Measurements from ENCODE around the gene FBP2. TPM values are rescaled to one million over a fixed set of nuclear protein-coding genes. Genes with fewer than 3 reads are reported as not detected.
"Not testable (repeated sequence)": the region's sequence is repeated elsewhere in the genome, so short reads cannot be mapped to it uniquely, and the experiment has no call there.

Gene FBP2
- polyA plus RNA-seq, 1 donor (not counting 4 experiments of a cell fraction or from before 2014, with no cell fraction given): not detected

DNA sequence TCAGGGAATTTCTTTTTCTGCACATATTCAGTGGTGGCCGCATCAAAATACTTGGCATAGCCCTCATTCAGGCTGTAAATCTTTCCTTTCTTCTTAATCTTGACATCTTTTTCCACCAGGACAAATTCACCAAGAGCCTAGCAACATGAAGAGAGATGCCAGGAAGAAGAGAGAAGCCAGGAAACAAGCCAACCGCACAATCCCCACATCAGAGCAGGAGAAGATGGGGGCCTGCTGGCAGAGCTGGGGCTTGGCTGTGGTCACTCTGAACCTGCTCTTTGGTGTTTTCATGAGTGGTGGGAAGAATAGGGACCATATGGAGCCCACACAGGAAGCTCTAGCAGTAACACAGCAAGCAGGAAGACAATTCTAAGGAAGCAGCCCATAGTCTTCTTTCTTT lies 26.4 kb downstream of the FBP2 start:
- Histone ChIP-seq H4K20me1 (ENCODE audit: control insufficient read depth, extremely low read depth, insufficient read depth, low read length) (no peaks in the 10 kb centered on the region), H2AFZ (ENCODE audit: control insufficient read depth, low read length) (no peak overlapping the region), H3K9me1 (ENCODE audit: control insufficient read depth, extremely low read depth, insufficient read depth, low read length) (no peaks in the 10 kb centered on the region), H3K4me3 (ENCODE audit: control insufficient read depth in 2 of 3, extremely low read depth in 1 of 3, insufficient read depth in 2 of 3, low read depth in 1 of 3, low read length in 3 of 3) (no peak overlapping the region), H3K9ac (ENCODE audit: control insufficient read depth, extremely low read depth, insufficient read depth, low read length) (no peak overlapping the region), H3K79me2 (ENCODE audit: control insufficient read depth, insufficient read depth, low read length) (no peaks in the 10 kb centered on the region), H3K36me3 (ENCODE audit: control insufficient read depth in 2 of 2, extremely low read depth in 1 of 2, insufficient read depth in 2 of 2, low read length in 2 of 2) (no peaks in the 10 kb centered on the region), H3K27me3 (ENCODE audit: control insufficient read depth, extremely low read depth, insufficient read depth, low read length) (no peaks in the 10 kb centered on the region), H3K4me1 (ENCODE audit: control insufficient read depth, extremely low read depth, insufficient read depth, low read length) (no peaks in the 10 kb centered on the region), H3K4me2 (ENCODE audit: control insufficient read depth, extremely low read depth, insufficient read depth, low read depth, low read length) (no peak overlapping the region), H3K9me3 (ENCODE audit: control insufficient read depth, low read depth, low read length) (no peaks in the 10 kb centered on the region), H3K27ac (ENCODE audit: control insufficient read depth, insufficient read depth, low read length) (no peak overlapping the region)
- dilution Hi-C loops (cut with MboI; ENCODE audit: extremely low pct_ligation_motif_present, low sequenced_read_pairs): no loop called here
- TF ChIP-seq EZH2 (IDR thresholded peaks at IDR 0.05; ENCODE audit: low read length): no peak
- TF ChIP-seq, protein P1, sequence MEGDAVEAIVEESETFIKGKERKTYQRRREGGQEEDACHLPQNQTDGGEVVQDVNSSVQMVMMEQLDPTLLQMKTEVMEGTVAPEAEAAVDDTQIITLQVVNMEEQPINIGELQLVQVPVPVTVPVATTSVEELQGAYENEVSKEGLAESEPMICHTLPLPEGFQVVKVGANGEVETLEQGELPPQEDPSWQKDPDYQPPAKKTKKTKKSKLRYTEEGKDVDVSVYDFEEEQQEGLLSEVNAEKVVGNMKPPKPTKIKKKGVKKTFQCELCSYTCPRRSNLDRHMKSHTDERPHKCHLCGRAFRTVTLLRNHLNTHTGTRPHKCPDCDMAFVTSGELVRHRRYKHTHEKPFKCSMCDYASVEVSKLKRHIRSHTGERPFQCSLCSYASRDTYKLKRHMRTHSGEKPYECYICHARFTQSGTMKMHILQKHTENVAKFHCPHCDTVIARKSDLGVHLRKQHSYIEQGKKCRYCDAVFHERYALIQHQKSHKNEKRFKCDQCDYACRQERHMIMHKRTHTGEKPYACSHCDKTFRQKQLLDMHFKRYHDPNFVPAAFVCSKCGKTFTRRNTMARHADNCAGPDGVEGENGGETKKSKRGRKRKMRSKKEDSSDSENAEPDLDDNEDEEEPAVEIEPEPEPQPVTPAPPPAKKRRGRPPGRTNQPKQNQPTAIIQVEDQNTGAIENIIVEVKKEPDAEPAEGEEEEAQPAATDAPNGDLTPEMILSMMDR (optimal IDR thresholded peaks at IDR 0.05 in 1 of 3, IDR thresholded peaks at IDR 0.05 in 1 of 3, conservative IDR thresholded peaks at IDR 0.05 in 1 of 3; ENCODE audit: extremely low read depth in 1 of 3, insufficient read depth in 2 of 3, low read length in 3 of 3): no peak
- DNase-seq (ENCODE audit: low read depth, low spot score) (no peak), FAIRE-seq (no peak)

DNA sequence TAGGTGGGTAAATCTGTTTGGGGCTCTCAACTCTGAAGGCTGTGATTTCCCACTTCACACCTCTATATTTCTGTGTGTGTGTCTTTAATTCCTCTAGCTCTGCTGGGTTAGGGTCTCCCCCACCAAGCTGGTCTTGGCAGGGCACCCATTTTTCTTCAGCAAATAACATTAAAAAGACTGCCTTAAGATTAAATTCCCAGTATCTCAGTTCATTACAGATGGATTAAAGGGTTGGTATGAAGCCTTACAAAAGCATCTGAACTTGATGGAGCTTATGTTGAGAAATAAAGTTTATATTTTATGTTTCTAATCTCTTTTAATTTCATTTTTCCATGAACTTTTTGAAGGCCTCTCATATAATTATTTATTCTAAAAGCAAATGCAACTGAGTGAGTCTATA lies 27.1 kb downstream of the FBP2 start:
- H3K4me2 ChIP-seq (ENCODE audit: control insufficient read depth, extremely low read depth, insufficient read depth, low read depth, low read length): no peak overlapping the region
- H3K4me3 ChIP-seq (ENCODE audit: control insufficient read depth in 2 of 3, extremely low read depth in 1 of 3, insufficient read depth in 2 of 3, low read depth in 1 of 3, low read length in 3 of 3): no peak overlapping the region
- no peaks in the 10 kb centered on the region for H3K27me3 ChIP-seq (ENCODE audit: control insufficient read depth, extremely low read depth, insufficient read depth, low read length)
- no peaks in the 10 kb centered on the region for H3K79me2 ChIP-seq (ENCODE audit: control insufficient read depth, insufficient read depth, low read length)
- no peak for FAIRE-seq
- no peak overlapping the region for H3K9ac ChIP-seq (ENCODE audit: control insufficient read depth, extremely low read depth, insufficient read depth, low read length)
- no peak overlapping the region for H2AFZ ChIP-seq (ENCODE audit: control insufficient read depth, low read length)
- H3K4me1 ChIP-seq (ENCODE audit: control insufficient read depth, extremely low read depth, insufficient read depth, low read length): no peaks in the 10 kb centered on the region
- H3K9me3 ChIP-seq (ENCODE audit: control insufficient read depth, low read depth, low read length): no peaks in the 10 kb centered on the region
- dilution Hi-C loops (cut with MboI; ENCODE audit: extremely low pct_ligation_motif_present, low sequenced_read_pairs): no loop called here
- H3K36me3 ChIP-seq (ENCODE audit: control insufficient read depth in 2 of 2, extremely low read depth in 1 of 2, insufficient read depth in 2 of 2, low read length in 2 of 2): no peaks in the 10 kb centered on the region
- TF ChIP-seq EZH2 (IDR thresholded peaks at IDR 0.05; ENCODE audit: low read length): no peak
- TF ChIP-seq, protein P1 (optimal IDR thresholded peaks at IDR 0.05 in 1 of 3, IDR thresholded peaks at IDR 0.05 in 1 of 3, conservative IDR thresholded peaks at IDR 0.05 in 1 of 3; ENCODE audit: extremely low read depth in 1 of 3, insufficient read depth in 2 of 3, low read length in 3 of 3): no peak
- no peaks in the 10 kb centered on the region for H4K20me1 ChIP-seq (ENCODE audit: control insufficient read depth, extremely low read depth, insufficient read depth, low read length)
- H3K9me1 ChIP-seq (ENCODE audit: control insufficient read depth, extremely low read depth, insufficient read depth, low read length): no peaks in the 10 kb centered on the region
- no peak for DNase-seq (ENCODE audit: low read depth, low spot score)
- H3K27ac ChIP-seq (ENCODE audit: control insufficient read depth, insufficient read depth, low read length): no peak overlapping the region

DNA sequence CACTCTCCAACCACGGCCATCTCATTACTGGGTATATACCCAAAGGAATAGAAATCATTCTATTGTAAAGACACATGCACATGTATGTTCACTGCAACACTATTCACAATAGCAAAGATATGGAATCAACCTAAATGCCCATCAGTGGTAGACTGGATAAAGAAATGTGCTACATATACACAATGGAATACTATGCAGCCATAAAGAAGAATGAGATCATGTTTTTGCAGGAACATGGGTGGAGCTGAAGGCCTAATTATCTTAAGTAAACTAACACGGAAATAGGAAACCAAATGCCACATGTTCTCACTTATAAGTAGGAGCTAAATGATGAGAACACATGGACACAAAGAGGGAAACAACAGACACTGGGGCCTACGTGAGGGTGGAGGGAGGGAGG lies 29.3 kb downstream of the FBP2 start:
- H3K27ac ChIP-seq (ENCODE audit: control insufficient read depth, insufficient read depth, low read length); H3K9me3 ChIP-seq (ENCODE audit: control insufficient read depth, low read depth, low read length); FAIRE-seq; H3K9me1 ChIP-seq (ENCODE audit: control insufficient read depth, extremely low read depth, insufficient read depth, low read length); H3K9ac ChIP-seq (ENCODE audit: control insufficient read depth, extremely low read depth, insufficient read depth, low read length); dilution Hi-C loops (cut with MboI; ENCODE audit: extremely low pct_ligation_motif_present, low sequenced_read_pairs); H3K27me3 ChIP-seq (ENCODE audit: control insufficient read depth, extremely low read depth, insufficient read depth, low read length); H3K36me3 ChIP-seq (ENCODE audit: control insufficient read depth in 2 of 2, extremely low read depth in 1 of 2, insufficient read depth in 2 of 2, low read length in 2 of 2); H3K4me3 ChIP-seq (ENCODE audit: control insufficient read depth in 2 of 3, extremely low read depth in 1 of 3, insufficient read depth in 2 of 3, low read depth in 1 of 3, low read length in 3 of 3); H2AFZ ChIP-seq (ENCODE audit: control insufficient read depth, low read length); DNase-seq (ENCODE audit: low read depth, low spot score); H3K4me2 ChIP-seq (ENCODE audit: control insufficient read depth, extremely low read depth, insufficient read depth, low read depth, low read length); H3K79me2 ChIP-seq (ENCODE audit: control insufficient read depth, insufficient read depth, low read length); H4K20me1 ChIP-seq (ENCODE audit: control insufficient read depth, extremely low read depth, insufficient read depth, low read length); H3K4me1 ChIP-seq (ENCODE audit: control insufficient read depth, extremely low read depth, insufficient read depth, low read length): not testable (repeated sequence)
